ENCODE results near the gene VWDE. TPM values are rescaled to one million over a fixed set of nuclear protein-coding genes. Genes with fewer than 3 reads are reported as not detected.

Gene VWDE
- total RNA-seq, 1 donor from 2014 or later = not detected

DNA sequence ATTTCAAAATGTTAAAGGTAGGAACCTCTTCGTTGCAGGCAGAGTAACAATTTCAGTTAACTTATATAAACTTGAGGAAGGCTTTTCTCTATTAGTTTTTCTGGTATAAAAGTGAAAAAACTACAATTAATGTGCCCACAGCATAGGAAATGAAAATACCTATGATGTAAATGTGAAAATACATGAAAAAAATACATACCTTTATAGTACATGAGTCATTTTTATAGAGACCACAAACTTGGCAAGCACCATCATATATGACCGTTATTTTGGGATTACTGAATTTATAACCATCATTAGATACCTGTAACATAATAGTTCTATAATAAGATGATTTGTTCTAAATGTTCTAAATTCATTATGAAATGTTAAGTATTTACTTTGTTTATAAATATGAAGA, 42.7 kb downstream of the VWDE start:
- DNase-seq (no peak), ATAC-seq (ENCODE audit: low read depth) (no peak)
- no peaks in the 10 kb centered on the region for H3K27me3 Mint-ChIP-seq
- H3K4me3 Mint-ChIP-seq = no peak overlapping the region
- POLR2A ChIA-PET = no interaction called here
- H3K27ac Mint-ChIP-seq = no peak overlapping the region
- intact Hi-C loops (cut with micrococcal nuclease) = no loop called here
- H3K4me1 Mint-ChIP-seq = no peaks in the 10 kb centered on the region
- TF ChIP-seq, protein P1, sequence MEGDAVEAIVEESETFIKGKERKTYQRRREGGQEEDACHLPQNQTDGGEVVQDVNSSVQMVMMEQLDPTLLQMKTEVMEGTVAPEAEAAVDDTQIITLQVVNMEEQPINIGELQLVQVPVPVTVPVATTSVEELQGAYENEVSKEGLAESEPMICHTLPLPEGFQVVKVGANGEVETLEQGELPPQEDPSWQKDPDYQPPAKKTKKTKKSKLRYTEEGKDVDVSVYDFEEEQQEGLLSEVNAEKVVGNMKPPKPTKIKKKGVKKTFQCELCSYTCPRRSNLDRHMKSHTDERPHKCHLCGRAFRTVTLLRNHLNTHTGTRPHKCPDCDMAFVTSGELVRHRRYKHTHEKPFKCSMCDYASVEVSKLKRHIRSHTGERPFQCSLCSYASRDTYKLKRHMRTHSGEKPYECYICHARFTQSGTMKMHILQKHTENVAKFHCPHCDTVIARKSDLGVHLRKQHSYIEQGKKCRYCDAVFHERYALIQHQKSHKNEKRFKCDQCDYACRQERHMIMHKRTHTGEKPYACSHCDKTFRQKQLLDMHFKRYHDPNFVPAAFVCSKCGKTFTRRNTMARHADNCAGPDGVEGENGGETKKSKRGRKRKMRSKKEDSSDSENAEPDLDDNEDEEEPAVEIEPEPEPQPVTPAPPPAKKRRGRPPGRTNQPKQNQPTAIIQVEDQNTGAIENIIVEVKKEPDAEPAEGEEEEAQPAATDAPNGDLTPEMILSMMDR (IDR thresholded peaks at IDR 0.05) = no peak
- no peaks in the 10 kb centered on the region for H3K36me3 Mint-ChIP-seq (ENCODE audit: low read depth)
- CTCF ChIA-PET = no interaction called here
- no peaks in the 10 kb centered on the region for H3K9me3 Mint-ChIP-seq

DNA sequence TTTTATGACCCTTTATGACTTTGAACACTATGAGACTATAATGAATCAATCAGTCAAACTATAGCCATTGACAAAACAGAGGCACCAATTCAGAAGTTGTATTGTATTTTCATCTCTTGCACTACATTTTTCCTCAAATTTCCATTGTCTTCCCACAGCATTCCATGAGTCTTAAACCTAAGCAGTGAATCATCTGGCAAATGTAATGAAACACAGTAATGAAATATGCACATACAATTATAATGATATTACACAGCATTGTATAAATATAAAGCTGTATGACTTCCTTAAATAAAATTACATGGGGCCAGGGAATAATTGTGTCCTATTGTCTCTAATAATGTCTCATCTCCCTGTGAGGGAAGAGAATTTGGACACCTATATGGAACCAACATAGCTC, 45.0 kb downstream of the VWDE start:
- Mint-ChIP-seq H3K36me3 (ENCODE audit: low read depth) (no peaks in the 10 kb centered on the region), H3K27me3 (no peaks in the 10 kb centered on the region), H3K9me3 (no peaks in the 10 kb centered on the region), H3K27ac (no peak overlapping the region), H3K4me1 (no peaks in the 10 kb centered on the region), H3K4me3 (no peak overlapping the region)
- ChIA-PET CTCF (no interaction called here), POLR2A (no interaction called here)
- ATAC-seq (ENCODE audit: low read depth) = no peak
- TF ChIP-seq, protein P1 (IDR thresholded peaks at IDR 0.05) = no peak
- no peak for DNase-seq
- intact Hi-C loops (cut with micrococcal nuclease) = no loop called here

DNA sequence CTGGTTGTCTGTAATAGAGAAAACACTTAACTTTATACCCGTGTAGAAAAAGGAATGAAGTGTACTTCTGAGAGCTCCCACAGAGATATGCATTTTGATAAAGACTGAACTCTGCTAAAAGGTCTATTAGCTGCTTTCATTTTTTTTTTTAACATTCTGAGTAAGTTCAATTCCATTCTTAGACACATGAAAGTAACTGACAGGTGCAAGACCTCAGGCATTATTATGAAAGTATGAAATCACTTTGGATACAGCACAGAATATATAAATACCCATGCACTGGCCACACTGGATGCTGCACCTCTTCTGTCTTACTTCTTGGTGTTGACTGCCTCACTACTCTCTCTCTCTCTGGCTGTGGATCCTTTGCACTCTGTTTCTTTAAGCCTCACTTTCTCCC, 46.2 kb downstream of the VWDE start:
- DNase-seq (no peak), ATAC-seq (ENCODE audit: low read depth) (no peak)
- CTCF ChIA-PET = no interaction called here
- Mint-ChIP-seq H3K9me3 (no peaks in the 10 kb centered on the region), H3K27ac (no peak overlapping the region), H3K36me3 (ENCODE audit: low read depth) (no peaks in the 10 kb centered on the region), H3K4me3 (no peak overlapping the region), H3K4me1 (no peaks in the 10 kb centered on the region), H3K27me3 (no peaks in the 10 kb centered on the region)
- TF ChIP-seq, protein P1 (IDR thresholded peaks at IDR 0.05) = no peak
- POLR2A ChIA-PET = no interaction called here
- intact Hi-C loops (cut with micrococcal nuclease) = no loop called here

DNA sequence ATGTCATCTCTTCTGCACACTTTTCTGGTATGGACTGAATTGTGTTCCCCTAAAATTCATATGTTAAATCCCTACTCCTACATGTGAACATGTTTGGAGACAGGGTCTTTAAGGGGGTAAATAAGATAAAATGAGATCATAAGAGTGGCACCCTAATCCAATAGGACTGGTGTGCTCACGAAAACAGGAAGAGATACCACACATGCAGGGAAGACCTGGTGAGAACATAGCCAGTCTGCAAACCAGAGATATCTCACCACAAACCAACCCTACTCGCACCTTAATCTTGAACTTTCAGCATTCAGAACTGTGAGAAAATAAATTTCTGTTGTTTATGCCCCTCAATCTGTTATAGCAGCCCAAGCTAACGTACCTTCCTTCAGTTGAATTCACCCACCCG, 51.8 kb downstream of the VWDE start:
- POLR2A ChIA-PET = no interaction called here
- H3K4me1 Mint-ChIP-seq = no peaks in the 10 kb centered on the region
- no peaks in the 10 kb centered on the region for H3K27me3 Mint-ChIP-seq
- no peaks in the 10 kb centered on the region for H3K9me3 Mint-ChIP-seq
- TF ChIP-seq, protein P1 (IDR thresholded peaks at IDR 0.05) = no peak
- no peak overlapping the region for H3K27ac Mint-ChIP-seq
- intact Hi-C loops (cut with micrococcal nuclease) = no loop called here
- CTCF ChIA-PET = no interaction called here
- no peaks in the 10 kb centered on the region for H3K36me3 Mint-ChIP-seq (ENCODE audit: low read depth)
- H3K4me3 Mint-ChIP-seq = no peak overlapping the region
- DNase-seq = no peak
- ATAC-seq (ENCODE audit: low read depth) = no peak

DNA sequence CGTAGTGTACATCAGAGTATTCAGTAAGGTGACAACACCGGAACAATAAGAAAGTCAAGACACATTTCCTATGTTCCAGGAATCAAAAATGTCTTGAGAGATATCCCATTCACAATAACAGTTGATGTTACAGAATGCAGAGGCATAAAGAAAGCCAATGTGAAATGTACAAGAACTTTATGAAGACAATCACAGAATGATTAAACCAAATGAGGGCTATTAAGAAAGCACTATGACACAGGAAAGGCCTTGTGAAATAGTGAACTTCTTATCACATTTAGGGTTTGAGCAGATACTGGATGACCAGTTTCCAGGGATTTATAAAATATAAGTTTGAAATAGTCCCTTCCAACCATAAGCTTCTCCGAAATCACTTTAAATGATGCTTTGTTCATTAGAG, 52.7 kb downstream of the VWDE start:
- ChIA-PET CTCF (no interaction called here), POLR2A (no interaction called here)
- ATAC-seq (ENCODE audit: low read depth) = no peak
- Mint-ChIP-seq H3K27me3 (no peaks in the 10 kb centered on the region), H3K4me1 (no peaks in the 10 kb centered on the region), H3K27ac (no peak overlapping the region), H3K4me3 (no peak overlapping the region), H3K9me3 (no peaks in the 10 kb centered on the region), H3K36me3 (ENCODE audit: low read depth) (no peaks in the 10 kb centered on the region)
- TF ChIP-seq, protein P1 (IDR thresholded peaks at IDR 0.05) = no peak
- no peak for DNase-seq
- intact Hi-C loops (cut with micrococcal nuclease) = no loop called here

All from activated B cell treated with CpG ODN at 0.5 μM for 24 hours (primary cell).